Astrocyte of the cerebellum (primary cell): ENCODE results near the gene STXBP5L.

ENCODE experiments used
- DNase-seq: peaks from one replicate; pipeline ENCODE4 v3.0.0-alpha.2; 2011; ENCODE audit warnings: low read depth
- H3K4me3 ChIP-seq: 2 replicates; pipeline ENCODE4 v1.5.1; 2011; ENCODE audit warnings: mild to moderate bottlenecking, low read depth, low read length, moderate library complexity
- CTCF ChIP-seq: IDR thresholded peaks from 2 replicates; pipeline ENCODE4 v1.5.1; 2012; ENCODE audit warnings: low read length, low read depth, moderate library complexity, mild to moderate bottlenecking; ENCODE audit errors: missing control alignments
- in situ Hi-C: cut with HindIII; loops from 2 replicates; pipeline ENCODE4 v1.10.0; 2017; ENCODE audit warnings: low sequenced_read_pairs

Gene STXBP5L

GRCh38 chr3:120909602-120909878 is 1.5 kb downstream of the STXBP5L start:
- H3K4me3 ChIP-seq: no peak overlapping the region
- in situ Hi-C loops: no loop called here
- DNase-seq: no peak
- no peak for TF ChIP-seq CTCF

- no peak for DNase-seq
- H3K4me3 ChIP-seq: no peak overlapping the region
- in situ Hi-C loops: no loop called here
- no peak for TF ChIP-seq CTCF
Measured at GRCh38 chr3:120926146-120926545, 18.1 kb downstream of the STXBP5L start.

GRCh38 chr3:120928991-120929390 is 21.0 kb downstream of the STXBP5L start:
- no peak for TF ChIP-seq CTCF
- no peak overlapping the region for H3K4me3 ChIP-seq
- peak; percentile 35 for DNase-seq
- in situ Hi-C loops: no loop called here

GRCh38 chr3:120931593-120931992 is 23.6 kb downstream of the STXBP5L start:
- in situ Hi-C loops: no loop called here
- DNase-seq: no peak
- TF ChIP-seq CTCF: no peak
- H3K4me3 ChIP-seq: no peak overlapping the region

- H3K4me3 ChIP-seq: no peak overlapping the region
- no peak for DNase-seq
- no peak for TF ChIP-seq CTCF
- in situ Hi-C loops: no loop called here
Measured at GRCh38 chr3:120956143-120956542, 48.1 kb downstream of the STXBP5L start.

- H3K4me3 ChIP-seq: no peak overlapping the region
- no peak for DNase-seq
- in situ Hi-C loops: no loop called here
- no peak for TF ChIP-seq CTCF
Measured at GRCh38 chr3:120982608-120983320, 74.8 kb downstream of the STXBP5L start.

GRCh38 chr3:120983321-120983665 is 75.3 kb downstream of the STXBP5L start:
- TF ChIP-seq CTCF: no peak
- H3K4me3 ChIP-seq: no peak overlapping the region
- no peak for DNase-seq
- in situ Hi-C loops: no loop called here
